SH-SY5Y (cell line): ENCODE data around the gene SLC25A21.

Source experiments
- GATA2 ChIP-seq: IDR thresholded peaks from 2 replicates; pipeline ENCODE4 v1.6.1; 2011; ENCODE audit warnings: mild to moderate bottlenecking, low read depth, low read length
- GATA3 ChIP-seq: IDR thresholded peaks from 2 replicates; pipeline ENCODE4 v1.6.1; 2011; ENCODE audit warnings: low read depth, mild to moderate bottlenecking, low read length, moderate library complexity

- TF ChIP-seq GATA2 (no peak), GATA3 (no peak)
Observed at GRCh38 chr14:36658123-36659009, 514.0 kb downstream of the SLC25A21 start.
